ENCODE measurements around the gene CSAD.

CSAD gene

GRCh38 chr12:53217051-53217930, 36.6 kb upstream of the CSAD start:
- H3K4me1 ChIP-seq (ENCODE audit: insufficient read depth, low read length): peaks cover 50% of the 10 kb centered on the region
- H3K9me3 ChIP-seq (ENCODE audit: insufficient read depth, low read depth, low read length): no peaks in the 10 kb centered on the region
- peaks cover 30% of the 10 kb centered on the region for H3K36me3 ChIP-seq (ENCODE audit: insufficient read depth, low read depth, low read length)
- peak overlapping the region; percentile 71 for H3K4me3 ChIP-seq (ENCODE audit: low read length)
- peaks cover 32% of the 10 kb centered on the region for H3K27me3 ChIP-seq (ENCODE audit: insufficient read depth, low read length)
- H3K9ac ChIP-seq (ENCODE audit: low read depth, low read length): peak overlapping the region; percentile 61; the same call in 1 of the 2 replicates
- H3K27ac ChIP-seq (ENCODE audit: low read length): peak overlapping the region; percentile 73

GRCh38 chr12:53215497-53215896, 34.8 kb upstream of the CSAD start:
- no peak overlapping the region for H3K27ac ChIP-seq (ENCODE audit: low read length)

GRCh38 chr12:53214687-53215455, 34.1 kb upstream of the CSAD start:
- H3K4me3 ChIP-seq (ENCODE audit: low read length): no peak overlapping the region
- H3K27me3 ChIP-seq (ENCODE audit: insufficient read depth, low read length): peaks cover 26% of the 10 kb centered on the region
- H3K9ac ChIP-seq (ENCODE audit: low read depth, low read length): no peak overlapping the region
- H3K4me1 ChIP-seq (ENCODE audit: insufficient read depth, low read length): peaks cover 48% of the 10 kb centered on the region
- H3K9me3 ChIP-seq (ENCODE audit: insufficient read depth, low read depth, low read length): no peaks in the 10 kb centered on the region
- peaks cover 53% of the 10 kb centered on the region for H3K36me3 ChIP-seq (ENCODE audit: insufficient read depth, low read depth, low read length)
- H3K27ac ChIP-seq (ENCODE audit: low read length): no peak overlapping the region

More at GRCh38 chr12:53215497-53215896, 34.8 kb upstream of the CSAD start:
- Histone ChIP-seq H3K9me3 (ENCODE audit: insufficient read depth, low read depth, low read length) (no peaks in the 10 kb centered on the region), H3K27me3 (ENCODE audit: insufficient read depth, low read length) (peaks cover 31% of the 10 kb centered on the region), H3K9ac (ENCODE audit: low read depth, low read length) (no peak overlapping the region), H3K4me1 (ENCODE audit: insufficient read depth, low read length) (peaks cover 48% of the 10 kb centered on the region), H3K4me3 (ENCODE audit: low read length) (no peak overlapping the region), H3K36me3 (ENCODE audit: insufficient read depth, low read depth, low read length) (peaks cover 48% of the 10 kb centered on the region)

DNA sequence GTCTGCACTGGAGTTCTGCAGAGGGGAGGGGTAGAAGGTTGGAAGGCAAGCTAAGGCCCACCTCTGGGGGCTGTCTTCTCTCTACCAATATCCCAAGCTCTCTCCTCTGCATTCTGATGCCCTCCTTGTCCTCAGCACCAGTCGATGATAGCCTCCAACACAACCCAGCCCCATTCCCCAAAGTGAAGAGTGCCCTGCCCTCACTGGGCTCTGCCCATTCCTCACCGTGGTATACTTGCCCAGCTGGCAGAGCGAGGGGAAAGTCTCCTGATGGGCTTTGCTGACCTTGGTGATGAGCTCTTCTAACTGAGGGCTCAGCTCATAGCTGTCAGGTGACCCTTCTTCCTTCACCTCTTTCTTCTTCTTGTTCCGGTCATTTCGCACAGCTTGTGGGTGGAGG, 33.5 kb upstream of the CSAD start:
- Histone ChIP-seq H3K4me3 (ENCODE audit: low read length) (no peak overlapping the region), H3K27me3 (ENCODE audit: insufficient read depth, low read length) (peaks cover 20% of the 10 kb centered on the region), H3K4me1 (ENCODE audit: insufficient read depth, low read length) (peaks cover 45% of the 10 kb centered on the region), H3K9me3 (ENCODE audit: insufficient read depth, low read depth, low read length) (no peaks in the 10 kb centered on the region), H3K9ac (ENCODE audit: low read depth, low read length) (no peak overlapping the region), H3K36me3 (ENCODE audit: insufficient read depth, low read depth, low read length) (peaks cover 53% of the 10 kb centered on the region), H3K27ac (ENCODE audit: low read length) (no peak overlapping the region)

DNA sequence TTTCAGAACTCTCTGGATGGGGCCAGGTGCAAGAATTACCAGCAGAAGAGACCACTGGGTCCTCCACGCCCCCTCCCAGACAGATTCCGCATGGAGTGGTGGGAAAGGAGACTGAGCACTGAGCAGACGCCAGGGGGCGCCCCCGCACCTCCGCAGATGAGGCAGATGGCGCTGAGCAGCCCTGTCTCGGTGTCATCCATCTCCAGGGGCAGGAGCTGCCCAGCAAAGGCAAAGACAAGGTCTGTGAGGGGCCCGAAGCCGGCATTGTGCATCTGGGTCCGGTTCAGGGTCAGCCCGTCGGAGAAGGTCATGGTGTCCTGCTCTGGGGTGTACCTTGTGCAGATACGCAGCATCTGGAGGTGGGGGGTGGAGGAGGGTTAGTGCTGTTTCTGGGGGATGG, 32.6 kb upstream of the CSAD start:
- Histone ChIP-seq H3K4me1 (ENCODE audit: insufficient read depth, low read length) (peaks cover 43% of the 10 kb centered on the region), H3K36me3 (ENCODE audit: insufficient read depth, low read depth, low read length) (peaks cover 53% of the 10 kb centered on the region), H3K9ac (ENCODE audit: low read depth, low read length) (no peak overlapping the region; the same call in 1 of the 2 replicates), H3K4me3 (ENCODE audit: low read length) (no peak overlapping the region), H3K27me3 (ENCODE audit: insufficient read depth, low read length) (peaks cover 12% of the 10 kb centered on the region), H3K27ac (ENCODE audit: low read length) (no peak overlapping the region), H3K9me3 (ENCODE audit: insufficient read depth, low read depth, low read length) (no peaks in the 10 kb centered on the region)

- H3K27me3 ChIP-seq (ENCODE audit: insufficient read depth, low read length): peaks cover 8% of the 10 kb centered on the region
- peaks cover 39% of the 10 kb centered on the region for H3K4me1 ChIP-seq (ENCODE audit: insufficient read depth, low read length)
- H3K4me3 ChIP-seq (ENCODE audit: low read length): no peak overlapping the region
- no peak overlapping the region for H3K27ac ChIP-seq (ENCODE audit: low read length)
- H3K9ac ChIP-seq (ENCODE audit: low read depth, low read length): no peak overlapping the region
- H3K9me3 ChIP-seq (ENCODE audit: insufficient read depth, low read depth, low read length): no peaks in the 10 kb centered on the region
- H3K36me3 ChIP-seq (ENCODE audit: insufficient read depth, low read depth, low read length): peaks cover 53% of the 10 kb centered on the region
Measured at GRCh38 chr12:53212931-53213330, 32.2 kb upstream of the CSAD start.

- Histone ChIP-seq H3K4me1 (ENCODE audit: insufficient read depth, low read length) (peaks cover 35% of the 10 kb centered on the region), H3K27me3 (ENCODE audit: insufficient read depth, low read length) (no peaks in the 10 kb centered on the region), H3K9me3 (ENCODE audit: insufficient read depth, low read depth, low read length) (no peaks in the 10 kb centered on the region), H3K9ac (ENCODE audit: low read depth, low read length) (no peak overlapping the region), H3K36me3 (ENCODE audit: insufficient read depth, low read depth, low read length) (peaks cover 53% of the 10 kb centered on the region), H3K27ac (ENCODE audit: low read length) (no peak overlapping the region), H3K4me3 (ENCODE audit: low read length) (no peak overlapping the region)
Measured at GRCh38 chr12:53211476-53212381, 31.0 kb upstream of the CSAD start.

- H3K36me3 ChIP-seq (ENCODE audit: insufficient read depth, low read depth, low read length): peaks cover 53% of the 10 kb centered on the region
- H3K9ac ChIP-seq (ENCODE audit: low read depth, low read length): no peak overlapping the region
- no peak overlapping the region for H3K4me3 ChIP-seq (ENCODE audit: low read length)
Measured at GRCh38 chr12:53210843-53211242, 30.1 kb upstream of the CSAD start.

DNA sequence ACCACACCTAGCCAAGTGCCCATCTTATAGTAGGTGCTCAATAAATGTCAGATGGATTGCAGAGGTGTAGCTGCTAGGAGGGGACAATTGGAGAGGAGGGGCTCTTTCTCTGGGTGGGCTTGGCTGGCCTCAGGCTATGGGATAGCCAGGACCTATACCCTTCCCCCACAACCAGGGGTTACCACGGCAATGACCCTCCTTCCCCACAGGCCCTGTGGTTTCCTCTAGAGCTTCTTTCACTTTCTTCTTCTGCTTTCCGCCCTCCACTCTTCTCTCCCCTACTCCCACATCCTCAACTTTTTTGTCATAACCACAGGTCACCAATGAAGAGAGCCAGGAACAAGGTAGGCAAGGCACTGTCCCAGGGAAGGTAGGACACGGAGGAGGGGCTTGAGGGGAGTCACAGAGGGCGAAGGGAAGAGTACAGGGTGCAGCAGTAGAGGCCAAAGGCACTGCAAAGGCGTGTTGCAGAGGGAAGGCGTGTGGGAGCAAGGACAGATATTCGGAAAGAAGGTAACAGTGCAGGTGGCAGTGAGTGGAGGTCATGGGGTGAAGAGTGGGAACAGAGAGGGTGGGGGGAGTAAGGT, 28.2 kb upstream of the CSAD start:
- Histone ChIP-seq H3K27ac (ENCODE audit: low read length) (no peak overlapping the region), H3K9ac (ENCODE audit: low read depth, low read length) (no peak overlapping the region), H3K4me1 (ENCODE audit: insufficient read depth, low read length) (peaks cover 8% of the 10 kb centered on the region; the same call in 1 of the 2 replicates), H3K9me3 (ENCODE audit: insufficient read depth, low read depth, low read length) (no peaks in the 10 kb centered on the region), H3K27me3 (ENCODE audit: insufficient read depth, low read length) (no peaks in the 10 kb centered on the region), H3K36me3 (ENCODE audit: insufficient read depth, low read depth, low read length) (peaks cover 37% of the 10 kb centered on the region), H3K4me3 (ENCODE audit: low read length) (no peak overlapping the region)

More at GRCh38 chr12:53210843-53211242, 30.1 kb upstream of the CSAD start:
- Histone ChIP-seq H3K9me3 (ENCODE audit: insufficient read depth, low read depth, low read length) (no peaks in the 10 kb centered on the region), H3K27me3 (ENCODE audit: insufficient read depth, low read length) (no peaks in the 10 kb centered on the region), H3K27ac (ENCODE audit: low read length) (no peak overlapping the region), H3K4me1 (ENCODE audit: insufficient read depth, low read length) (peaks cover 26% of the 10 kb centered on the region)

- Histone ChIP-seq H3K4me1 (ENCODE audit: insufficient read depth, low read length) (peaks cover 3% of the 10 kb centered on the region; the same call in 1 of the 2 replicates), H3K4me3 (ENCODE audit: low read length) (no peak overlapping the region), H3K9me3 (ENCODE audit: insufficient read depth, low read depth, low read length) (no peaks in the 10 kb centered on the region), H3K27ac (ENCODE audit: low read length) (no peak overlapping the region), H3K9ac (ENCODE audit: low read depth, low read length) (no peak overlapping the region), H3K36me3 (ENCODE audit: insufficient read depth, low read depth, low read length) (peaks cover 32% of the 10 kb centered on the region), H3K27me3 (ENCODE audit: insufficient read depth, low read length) (no peaks in the 10 kb centered on the region)
Measured at GRCh38 chr12:53208435-53208834, 27.7 kb upstream of the CSAD start.

GRCh38 chr12:53207042-53207441, 26.3 kb upstream of the CSAD start, which contains the start of gene ITGB7:
TSS of gene ITGB7 (minus strand) at chr12:53207251. CDS start at chr12:53200443, 6,808 bp downstream.
- H3K4me1 ChIP-seq (ENCODE audit: insufficient read depth, low read length): peaks cover 3% of the 10 kb centered on the region; the same call in 1 of the 2 replicates
- no peak within 1 kb of the TSS for H3K27ac ChIP-seq (ENCODE audit: low read length)
- no peaks in the 10 kb centered on the region for H3K9me3 ChIP-seq (ENCODE audit: insufficient read depth, low read depth, low read length)
- peaks cover 21% of the 10 kb centered on the region for H3K36me3 ChIP-seq (ENCODE audit: insufficient read depth, low read depth, low read length)
- H3K4me3 ChIP-seq (ENCODE audit: low read length): no peak within 1 kb of the TSS
- no peaks in the 10 kb centered on the region for H3K27me3 ChIP-seq (ENCODE audit: insufficient read depth, low read length)
- H3K9ac ChIP-seq (ENCODE audit: low read depth, low read length): no peak within 1 kb of the TSS

Measured in iPS-20b (cell line).